Measurements from ENCODE around the gene METTL23. TPM values are rescaled to one million over a fixed set of nuclear protein-coding genes. Genes with fewer than 3 reads are reported as not detected.

The METTL23 gene
- total RNA-seq, 1 experiment from 2014 or later = 37.7 TPM

DNA sequence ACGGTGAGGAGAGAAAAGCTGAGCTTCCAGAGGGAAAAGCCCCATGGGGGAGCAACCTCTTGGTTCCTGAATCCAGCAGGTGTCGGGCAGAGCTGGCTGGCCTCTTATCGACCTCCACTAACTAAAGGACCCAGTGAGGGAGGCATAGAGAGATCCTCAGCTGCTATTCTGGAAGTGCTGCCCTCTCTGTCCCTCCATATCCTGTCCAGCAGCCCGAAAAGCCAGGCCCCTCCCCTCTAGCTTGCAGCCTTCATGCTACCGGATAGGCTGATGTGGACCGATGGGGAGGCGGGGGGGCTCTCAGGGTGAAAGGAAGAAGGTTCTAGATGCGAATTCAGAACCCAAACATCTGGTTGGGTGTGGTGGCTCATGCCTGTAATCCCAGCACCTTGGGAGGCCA is 40.8 kb upstream of the METTL23 start:
- BruUV-seq (replicated peaks) = no TSS peak
- Mint-ChIP-seq H3K4me3 (ENCODE audit: unreplicated experiment) (no peak overlapping the region), H3K4me1 (ENCODE audit: low read depth, unreplicated experiment) (peaks cover 18% of the 10 kb centered on the region), H3K36me3 (ENCODE audit: insufficient read depth, unreplicated experiment) (peaks cover 17% of the 10 kb centered on the region), H3K9me3 (ENCODE audit: unreplicated experiment) (no peaks in the 10 kb centered on the region), H3K27me3 (ENCODE audit: insufficient read depth, unreplicated experiment) (no peaks in the 10 kb centered on the region), H3K27ac (ENCODE audit: unreplicated experiment) (no peak overlapping the region)
- Histone ChIP-seq H3K27me3 (replicated peaks; ENCODE audit: control insufficient read depth, insufficient read depth, low read length) (no peaks in the 10 kb centered on the region), H3K36me3 (ENCODE audit: control insufficient read depth, insufficient read depth, low read length) (no peaks in the 10 kb centered on the region; the same call in 1 of the 2 replicates), H3K4me3 (ENCODE audit: low read depth, low read length) (no peak overlapping the region), H3K9me3 (no peaks in the 10 kb centered on the region), H3K4me1 (peaks cover 30% of the 10 kb centered on the region)
- intact Hi-C loops (cut with micrococcal nuclease; ENCODE audit: unreplicated experiment) = loop anchor here (2.0 kb wide), 1 partner anchor 29 kb away; no protein-coding TSS in a partner anchor
- DNase-seq = no peak
- ChIA-PET CTCF (interaction anchor here (1.9 kb wide), 1 partner anchor 128 kb away, joined by 8 read pairs; no protein-coding TSS in a partner anchor), POLR2A (no interaction called here)
- TF ChIP-seq, protein P1, sequence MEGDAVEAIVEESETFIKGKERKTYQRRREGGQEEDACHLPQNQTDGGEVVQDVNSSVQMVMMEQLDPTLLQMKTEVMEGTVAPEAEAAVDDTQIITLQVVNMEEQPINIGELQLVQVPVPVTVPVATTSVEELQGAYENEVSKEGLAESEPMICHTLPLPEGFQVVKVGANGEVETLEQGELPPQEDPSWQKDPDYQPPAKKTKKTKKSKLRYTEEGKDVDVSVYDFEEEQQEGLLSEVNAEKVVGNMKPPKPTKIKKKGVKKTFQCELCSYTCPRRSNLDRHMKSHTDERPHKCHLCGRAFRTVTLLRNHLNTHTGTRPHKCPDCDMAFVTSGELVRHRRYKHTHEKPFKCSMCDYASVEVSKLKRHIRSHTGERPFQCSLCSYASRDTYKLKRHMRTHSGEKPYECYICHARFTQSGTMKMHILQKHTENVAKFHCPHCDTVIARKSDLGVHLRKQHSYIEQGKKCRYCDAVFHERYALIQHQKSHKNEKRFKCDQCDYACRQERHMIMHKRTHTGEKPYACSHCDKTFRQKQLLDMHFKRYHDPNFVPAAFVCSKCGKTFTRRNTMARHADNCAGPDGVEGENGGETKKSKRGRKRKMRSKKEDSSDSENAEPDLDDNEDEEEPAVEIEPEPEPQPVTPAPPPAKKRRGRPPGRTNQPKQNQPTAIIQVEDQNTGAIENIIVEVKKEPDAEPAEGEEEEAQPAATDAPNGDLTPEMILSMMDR (IDR thresholded peaks at IDR 0.05; ENCODE audit: insufficient read depth in 1 of 2, low read depth in 1 of 2, low read length in 1 of 2, severe bottlenecking in 1 of 2, unreplicated experiment in 1 of 2) = no peak

DNA sequence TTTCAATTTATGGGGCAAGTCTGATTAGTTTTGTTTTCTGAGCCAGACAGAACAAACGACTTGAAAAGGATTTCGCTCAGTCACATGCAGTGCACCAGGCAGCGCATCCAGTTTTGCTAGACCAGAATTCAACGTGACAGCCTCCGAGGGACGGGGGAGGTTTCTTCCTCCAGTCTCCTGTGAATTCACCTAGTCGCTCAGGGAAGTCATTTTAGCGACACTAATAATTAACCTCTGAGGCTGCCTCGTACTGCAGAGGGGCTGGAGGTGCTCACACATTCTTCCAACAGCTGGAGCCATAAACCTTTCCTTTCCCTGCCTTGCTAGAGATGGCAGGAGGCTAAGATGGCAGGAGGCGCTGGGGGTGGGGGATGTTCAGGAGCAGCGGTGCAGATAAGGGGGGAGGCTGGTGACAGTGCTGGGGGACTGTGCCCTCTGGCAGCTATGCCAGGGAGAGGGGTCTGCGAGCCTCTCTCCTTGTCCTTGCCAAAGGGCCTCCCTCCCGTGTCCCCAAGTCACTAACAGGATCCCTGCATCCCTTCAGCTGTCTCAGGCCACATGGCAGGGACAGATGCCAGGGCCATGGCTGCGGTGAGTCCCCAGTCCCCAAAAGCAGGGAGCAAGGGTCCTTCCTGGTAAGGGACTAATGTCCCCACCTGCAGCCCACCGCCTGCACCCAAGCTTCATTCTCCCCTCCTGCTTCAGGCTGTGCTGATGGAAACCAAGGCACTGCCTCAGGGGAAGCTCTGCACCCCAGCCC is 39.9 kb upstream of the METTL23 start:
- TF ChIP-seq, protein P1 (IDR thresholded peaks at IDR 0.05; ENCODE audit: insufficient read depth in 1 of 2, low read depth in 1 of 2, low read length in 1 of 2, severe bottlenecking in 1 of 2, unreplicated experiment in 1 of 2) = no peak
- Mint-ChIP-seq H3K9me3 (ENCODE audit: unreplicated experiment) (no peaks in the 10 kb centered on the region), H3K27me3 (ENCODE audit: insufficient read depth, unreplicated experiment) (no peaks in the 10 kb centered on the region), H3K4me3 (ENCODE audit: unreplicated experiment) (no peak overlapping the region), H3K27ac (ENCODE audit: unreplicated experiment) (peak overlapping the region; percentile 22), H3K36me3 (ENCODE audit: insufficient read depth, unreplicated experiment) (peaks cover 13% of the 10 kb centered on the region), H3K4me1 (ENCODE audit: low read depth, unreplicated experiment) (peaks cover 18% of the 10 kb centered on the region)
- peaks cover 30% of the 10 kb centered on the region for H3K4me1 ChIP-seq
- ChIA-PET CTCF (interaction anchor here (0.6 kb wide), 1 partner anchor 75 kb away, joined by 3 read pairs; no protein-coding TSS in a partner anchor), POLR2A (interaction anchor here (0.6 kb wide), 2 partner anchors 15 to 74 kb away, joined by 3 to 4 read pairs; no protein-coding TSS in a partner anchor)
- DNase-seq = peak; percentile 64 to 69
- intact Hi-C loops (cut with micrococcal nuclease; ENCODE audit: unreplicated experiment) = loop anchor here (2.0 kb wide), 1 partner anchor 28 kb away; no protein-coding TSS in a partner anchor
- H3K36me3 ChIP-seq (ENCODE audit: control insufficient read depth, insufficient read depth, low read length) = no peaks in the 10 kb centered on the region; the same call in 1 of the 2 replicates
- H3K4me3 ChIP-seq (ENCODE audit: low read depth, low read length) = no peak overlapping the region
- no TSS peak for BruUV-seq (replicated peaks)
- no peaks in the 10 kb centered on the region for H3K27me3 ChIP-seq (replicated peaks; ENCODE audit: control insufficient read depth, insufficient read depth, low read length)
- H3K9me3 ChIP-seq = no peaks in the 10 kb centered on the region

DNA sequence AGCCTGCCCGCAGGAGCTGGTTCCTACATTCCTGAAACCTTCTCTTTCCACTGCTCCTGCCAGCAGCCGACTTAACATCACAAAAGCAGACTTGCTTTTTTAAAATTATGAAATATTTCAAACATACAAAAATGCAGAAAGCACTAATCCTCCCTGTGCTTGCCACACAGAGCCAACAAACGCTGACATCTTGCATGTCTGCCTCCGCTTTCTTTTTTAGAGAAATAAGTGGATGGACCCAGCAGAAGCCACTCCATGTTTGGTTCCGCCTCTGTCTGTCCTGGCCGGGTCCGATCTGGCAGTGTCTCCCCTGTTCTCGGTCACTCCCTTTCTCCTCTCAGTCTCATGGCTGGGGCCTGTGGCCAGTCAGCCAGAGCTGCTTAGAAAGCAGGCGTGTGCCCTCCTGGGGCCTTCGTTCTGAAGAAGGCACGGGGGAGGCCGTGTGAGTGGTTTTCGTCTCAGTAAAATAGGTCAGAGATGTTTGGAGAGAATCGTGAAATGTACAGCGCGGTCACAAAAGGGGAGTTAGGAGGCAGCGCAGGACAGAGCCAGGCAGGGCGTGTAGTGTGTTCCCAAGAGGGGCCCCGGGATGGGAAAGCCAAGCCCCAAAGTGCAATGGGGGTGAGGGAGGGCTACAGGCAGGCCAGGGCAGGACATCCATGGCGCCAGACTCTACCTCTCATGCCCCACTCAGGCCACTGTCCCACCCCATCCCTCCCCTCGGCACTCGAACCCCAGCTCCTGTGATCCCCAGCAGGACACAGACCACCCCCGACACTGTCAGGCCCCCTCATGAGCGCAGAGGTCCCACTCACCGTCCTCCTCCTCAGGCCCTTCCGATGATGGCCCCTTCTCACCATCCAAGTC is 39.1 kb upstream of the METTL23 start:
- TF ChIP-seq, protein P1 (IDR thresholded peaks at IDR 0.05; ENCODE audit: insufficient read depth in 1 of 2, low read depth in 1 of 2, low read length in 1 of 2, severe bottlenecking in 1 of 2, unreplicated experiment in 1 of 2) = no peak
- no TSS peak for BruUV-seq (replicated peaks)
- Mint-ChIP-seq H3K27ac (ENCODE audit: unreplicated experiment) (peak overlapping the region; percentile 22), H3K4me3 (ENCODE audit: unreplicated experiment) (no peak overlapping the region), H3K4me1 (ENCODE audit: low read depth, unreplicated experiment) (peaks cover 18% of the 10 kb centered on the region), H3K36me3 (ENCODE audit: insufficient read depth, unreplicated experiment) (peaks cover 7% of the 10 kb centered on the region), H3K9me3 (ENCODE audit: unreplicated experiment) (no peaks in the 10 kb centered on the region), H3K27me3 (ENCODE audit: insufficient read depth, unreplicated experiment) (no peaks in the 10 kb centered on the region)
- DNase-seq = no peak
- no peaks in the 10 kb centered on the region for H3K27me3 ChIP-seq (replicated peaks; ENCODE audit: control insufficient read depth, insufficient read depth, low read length)
- no peaks in the 10 kb centered on the region; the same call in 1 of the 2 replicates for H3K36me3 ChIP-seq (ENCODE audit: control insufficient read depth, insufficient read depth, low read length)
- peaks cover 30% of the 10 kb centered on the region for H3K4me1 ChIP-seq
- intact Hi-C loops (cut with micrococcal nuclease; ENCODE audit: unreplicated experiment) = loop anchor here (2.0 kb wide), 1 partner anchor 27 kb away; no protein-coding TSS in a partner anchor
- no peak overlapping the region for H3K4me3 ChIP-seq (ENCODE audit: low read depth, low read length)
- CTCF ChIA-PET = interaction anchor here (0.6 kb wide), 1 partner anchor 75 kb away, joined by 3 read pairs; no protein-coding TSS in a partner anchor
- POLR2A ChIA-PET = no interaction called here
- no peaks in the 10 kb centered on the region for H3K9me3 ChIP-seq

Measured in Caco-2 (cell line).